Measurements from ENCODE around the gene PPP2R5E. TPM values are rescaled to one million over a fixed set of nuclear protein-coding genes. Genes with fewer than 3 reads are reported as not detected.

Gene PPP2R5E
- total and polyA plus RNA-seq, 8 donors = 33.4 to 45.3 (median 38.5) TPM

- H3K27me3 ChIP-seq = no peaks in the 10 kb centered on the region
- H3K27ac ChIP-seq = peak overlapping the region; percentile 65 to 80
- H3K36me3 ChIP-seq = no peaks in the 10 kb centered on the region
- H3K4me3 ChIP-seq = no peak overlapping the region
- DNase-seq (no peak), ATAC-seq (no peak)
- no peaks in the 10 kb centered on the region for H3K9me3 ChIP-seq
- TF ChIP-seq CTCF (IDR thresholded peaks at IDR 0.05) = no peak
- intact Hi-C loops (cut with DNase I) = no loop called here
- H3K4me1 ChIP-seq = peaks cover 34 to 50% of the 10 kb centered on the region in 2 donors
Measured at GRCh38 chr14:63436286-63437098, 106.7 kb downstream of the PPP2R5E start.

- Histone ChIP-seq H3K27ac (peak overlapping the region; percentile 65 to 80), H3K4me1 (peaks cover 34 to 50% of the 10 kb centered on the region in 2 donors), H3K4me3 (no peak overlapping the region), H3K27me3 (no peaks in the 10 kb centered on the region), H3K9me3 (no peaks in the 10 kb centered on the region), H3K36me3 (no peaks in the 10 kb centered on the region)
- intact Hi-C loops (cut with DNase I) = no loop called here
- DNase-seq (peak; percentile 66 to 88 (median 80)), ATAC-seq (peak; percentile 93)
- no peak for TF ChIP-seq CTCF (IDR thresholded peaks at IDR 0.05)
Measured at GRCh38 chr14:63435838-63436237, 107.3 kb downstream of the PPP2R5E start.

- no peak for DNase-seq
- Histone ChIP-seq H3K36me3 (no peaks in the 10 kb centered on the region), H3K27me3 (no peaks in the 10 kb centered on the region), H3K4me3 (no peak overlapping the region), H3K4me1 (peaks cover 34 to 50% of the 10 kb centered on the region in 2 donors), H3K9me3 (no peaks in the 10 kb centered on the region), H3K27ac (peak overlapping the region; percentile 65 to 80)
- ATAC-seq = no peak
- no peak for TF ChIP-seq CTCF (IDR thresholded peaks at IDR 0.05)
- intact Hi-C loops (cut with DNase I) = no loop called here
Measured at GRCh38 chr14:63435204-63435603, 108.0 kb downstream of the PPP2R5E start.

GRCh38 chr14:63432888-63433552 lies 110.2 kb downstream of the PPP2R5E start:
- Histone ChIP-seq H3K4me3 (no peak overlapping the region), H3K27ac (no peak overlapping the region), H3K4me1 (peaks cover 22 to 41% of the 10 kb centered on the region in 2 donors), H3K36me3 (no peaks in the 10 kb centered on the region), H3K9me3 (no peaks in the 10 kb centered on the region), H3K27me3 (no peaks in the 10 kb centered on the region)
- no peak for DNase-seq
- no peak for TF ChIP-seq CTCF (IDR thresholded peaks at IDR 0.05)
- ATAC-seq = no peak
- intact Hi-C loops (cut with DNase I) = no loop called here

GRCh38 chr14:63432228-63432627 lies 110.9 kb downstream of the PPP2R5E start:
- no peak for TF ChIP-seq CTCF (IDR thresholded peaks at IDR 0.05)
- Histone ChIP-seq H3K27ac (no peak overlapping the region), H3K36me3 (no peaks in the 10 kb centered on the region), H3K4me1 (peaks cover 17 to 33% of the 10 kb centered on the region in 2 donors), H3K9me3 (no peaks in the 10 kb centered on the region), H3K27me3 (no peaks in the 10 kb centered on the region), H3K4me3 (no peak overlapping the region)
- DNase-seq (no peak), ATAC-seq (no peak)
- intact Hi-C loops (cut with DNase I) = no loop called here

Data from left lung (tissue), 10 donors.